H1 (cell line): ENCODE results near the gene EDEM2. TPM values are rescaled to one million over a fixed set of nuclear protein-coding genes. Genes with fewer than 3 reads are reported as not detected.

Experiments used
- ASH2L ChIP-seq: fragments of 200-600, 300-600 bp; sonication (generic); IDR thresholded peaks from one replicate; pipeline ENCODE4 v1.7.1; 2017; ENCODE audit warnings: low read length
- POLR2AphosphoS5 ChIP-seq: IDR thresholded peaks from 2 replicates; pipeline ENCODE4 v1.6.1; 2011; ENCODE audit warnings: low read depth, low read length
- polyA plus RNA-seq, 7 experiments: library from polyadenylated mRNA; depleted of rRNA in 3 of 7; stranded (reverse) in 5 of 7; unstranded in 2 of 7; fragments of >200 nt in 5 of 7; fragments of 200-250 nt in 2 of 7; gene quantifications; 1 replicate in 5 of 7; 2 replicates in 1 of 7; 4 replicates in 1 of 7; pipeline versions ENCODE4 v1.2.1 to v1.2.3, GENCODE V29; 2011 to 2013; ENCODE audit warnings: missing spikeins in 2 of 7, mixed read lengths in 2 of 7
- total RNA-seq: library from RNA; stranded (reverse); fragmentation: NEBNext Ultra II Directional; extraction: Animal tissue kit (Norgen Biotek cat#: 25700); gene quantifications from 2 replicates; pipeline ENCODE4 v1.2.1, GENCODE V29; 2021
- TF ChIP-seq, protein P1 (sequence below): fragments of 300-600 bp; sonication (generic); IDR thresholded peaks from 2 replicates; pipeline ENCODE4 v1.7.1; 2012; ENCODE audit warnings: low read length, moderate library complexity, mild to moderate bottlenecking, inconsistent platforms; ENCODE audit not compliant: insufficient replicate concordance

The EDEM2 gene
- total and polyA plus RNA-seq, 2 of the 8 experiments (the other 6 are each of a cell fraction or from before 2014, with no cell fraction given): 15.2 to 19.6 TPM

DNA sequence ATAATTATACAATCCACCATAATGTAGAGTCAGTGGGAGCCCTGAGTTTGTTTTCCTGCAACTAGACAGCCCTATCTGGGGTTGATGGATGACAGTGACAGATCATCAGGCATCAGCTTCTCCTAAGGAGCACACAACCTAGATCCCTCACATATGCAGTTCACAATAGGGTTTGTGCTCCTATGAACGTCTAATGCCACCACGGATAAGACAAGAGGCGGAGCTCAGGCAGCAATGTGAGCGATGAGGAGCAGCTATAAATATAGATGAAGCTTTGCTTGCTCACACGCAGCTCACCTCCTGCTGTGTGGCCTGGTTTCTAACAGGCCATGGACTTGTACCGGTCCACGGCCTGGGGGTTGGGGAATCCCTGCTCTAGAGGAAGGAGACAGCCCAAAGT is 25.9 kb downstream of the EDEM2 start (continued):
- TF ChIP-seq, protein P1, sequence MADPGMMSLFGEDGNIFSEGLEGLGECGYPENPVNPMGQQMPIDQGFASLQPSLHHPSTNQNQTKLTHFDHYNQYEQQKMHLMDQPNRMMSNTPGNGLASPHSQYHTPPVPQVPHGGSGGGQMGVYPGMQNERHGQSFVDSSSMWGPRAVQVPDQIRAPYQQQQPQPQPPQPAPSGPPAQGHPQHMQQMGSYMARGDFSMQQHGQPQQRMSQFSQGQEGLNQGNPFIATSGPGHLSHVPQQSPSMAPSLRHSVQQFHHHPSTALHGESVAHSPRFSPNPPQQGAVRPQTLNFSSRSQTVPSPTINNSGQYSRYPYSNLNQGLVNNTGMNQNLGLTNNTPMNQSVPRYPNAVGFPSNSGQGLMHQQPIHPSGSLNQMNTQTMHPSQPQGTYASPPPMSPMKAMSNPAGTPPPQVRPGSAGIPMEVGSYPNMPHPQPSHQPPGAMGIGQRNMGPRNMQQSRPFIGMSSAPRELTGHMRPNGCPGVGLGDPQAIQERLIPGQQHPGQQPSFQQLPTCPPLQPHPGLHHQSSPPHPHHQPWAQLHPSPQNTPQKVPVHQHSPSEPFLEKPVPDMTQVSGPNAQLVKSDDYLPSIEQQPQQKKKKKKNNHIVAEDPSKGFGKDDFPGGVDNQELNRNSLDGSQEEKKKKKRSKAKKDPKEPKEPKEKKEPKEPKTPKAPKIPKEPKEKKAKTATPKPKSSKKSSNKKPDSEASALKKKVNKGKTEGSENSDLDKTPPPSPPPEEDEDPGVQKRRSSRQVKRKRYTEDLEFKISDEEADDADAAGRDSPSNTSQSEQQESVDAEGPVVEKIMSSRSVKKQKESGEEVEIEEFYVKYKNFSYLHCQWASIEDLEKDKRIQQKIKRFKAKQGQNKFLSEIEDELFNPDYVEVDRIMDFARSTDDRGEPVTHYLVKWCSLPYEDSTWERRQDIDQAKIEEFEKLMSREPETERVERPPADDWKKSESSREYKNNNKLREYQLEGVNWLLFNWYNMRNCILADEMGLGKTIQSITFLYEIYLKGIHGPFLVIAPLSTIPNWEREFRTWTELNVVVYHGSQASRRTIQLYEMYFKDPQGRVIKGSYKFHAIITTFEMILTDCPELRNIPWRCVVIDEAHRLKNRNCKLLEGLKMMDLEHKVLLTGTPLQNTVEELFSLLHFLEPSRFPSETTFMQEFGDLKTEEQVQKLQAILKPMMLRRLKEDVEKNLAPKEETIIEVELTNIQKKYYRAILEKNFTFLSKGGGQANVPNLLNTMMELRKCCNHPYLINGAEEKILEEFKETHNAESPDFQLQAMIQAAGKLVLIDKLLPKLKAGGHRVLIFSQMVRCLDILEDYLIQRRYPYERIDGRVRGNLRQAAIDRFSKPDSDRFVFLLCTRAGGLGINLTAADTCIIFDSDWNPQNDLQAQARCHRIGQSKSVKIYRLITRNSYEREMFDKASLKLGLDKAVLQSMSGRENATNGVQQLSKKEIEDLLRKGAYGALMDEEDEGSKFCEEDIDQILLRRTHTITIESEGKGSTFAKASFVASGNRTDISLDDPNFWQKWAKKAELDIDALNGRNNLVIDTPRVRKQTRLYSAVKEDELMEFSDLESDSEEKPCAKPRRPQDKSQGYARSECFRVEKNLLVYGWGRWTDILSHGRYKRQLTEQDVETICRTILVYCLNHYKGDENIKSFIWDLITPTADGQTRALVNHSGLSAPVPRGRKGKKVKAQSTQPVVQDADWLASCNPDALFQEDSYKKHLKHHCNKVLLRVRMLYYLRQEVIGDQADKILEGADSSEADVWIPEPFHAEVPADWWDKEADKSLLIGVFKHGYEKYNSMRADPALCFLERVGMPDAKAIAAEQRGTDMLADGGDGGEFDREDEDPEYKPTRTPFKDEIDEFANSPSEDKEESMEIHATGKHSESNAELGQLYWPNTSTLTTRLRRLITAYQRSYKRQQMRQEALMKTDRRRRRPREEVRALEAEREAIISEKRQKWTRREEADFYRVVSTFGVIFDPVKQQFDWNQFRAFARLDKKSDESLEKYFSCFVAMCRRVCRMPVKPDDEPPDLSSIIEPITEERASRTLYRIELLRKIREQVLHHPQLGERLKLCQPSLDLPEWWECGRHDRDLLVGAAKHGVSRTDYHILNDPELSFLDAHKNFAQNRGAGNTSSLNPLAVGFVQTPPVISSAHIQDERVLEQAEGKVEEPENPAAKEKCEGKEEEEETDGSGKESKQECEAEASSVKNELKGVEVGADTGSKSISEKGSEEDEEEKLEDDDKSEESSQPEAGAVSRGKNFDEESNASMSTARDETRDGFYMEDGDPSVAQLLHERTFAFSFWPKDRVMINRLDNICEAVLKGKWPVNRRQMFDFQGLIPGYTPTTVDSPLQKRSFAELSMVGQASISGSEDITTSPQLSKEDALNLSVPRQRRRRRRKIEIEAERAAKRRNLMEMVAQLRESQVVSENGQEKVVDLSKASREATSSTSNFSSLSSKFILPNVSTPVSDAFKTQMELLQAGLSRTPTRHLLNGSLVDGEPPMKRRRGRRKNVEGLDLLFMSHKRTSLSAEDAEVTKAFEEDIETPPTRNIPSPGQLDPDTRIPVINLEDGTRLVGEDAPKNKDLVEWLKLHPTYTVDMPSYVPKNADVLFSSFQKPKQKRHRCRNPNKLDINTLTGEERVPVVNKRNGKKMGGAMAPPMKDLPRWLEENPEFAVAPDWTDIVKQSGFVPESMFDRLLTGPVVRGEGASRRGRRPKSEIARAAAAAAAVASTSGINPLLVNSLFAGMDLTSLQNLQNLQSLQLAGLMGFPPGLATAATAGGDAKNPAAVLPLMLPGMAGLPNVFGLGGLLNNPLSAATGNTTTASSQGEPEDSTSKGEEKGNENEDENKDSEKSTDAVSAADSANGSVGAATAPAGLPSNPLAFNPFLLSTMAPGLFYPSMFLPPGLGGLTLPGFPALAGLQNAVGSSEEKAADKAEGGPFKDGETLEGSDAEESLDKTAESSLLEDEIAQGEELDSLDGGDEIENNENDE: no peak
- no peak for TF ChIP-seq POLR2AphosphoS5
- TF ChIP-seq ASH2L: no peak
- TF ChIP-seq, all 59 proteins: peak for 0
